Loucy (cell line): Measurements from ENCODE around the gene VPS37B.

ENCODE experiments used
- CTCF ChIP-seq: fragments of 200-600 bp; sonication (generic); conservative IDR thresholded peaks from 2 replicates; pipeline ENCODE4 v1.5.1; 2014; ENCODE audit warnings: mild to moderate bottlenecking, antibody characterized with exemption, low read length
- EZH2phosphoT487 ChIP-seq: fragments of 200-600 bp; IDR thresholded peaks from 2 replicates; pipeline ENCODE4 v1.6.1; 2018; ENCODE audit warnings: antibody characterized with exemption, mild to moderate bottlenecking, moderate library complexity, borderline replicate concordance

GRCh38 chr12:122846622-122847515 is 49.1 kb downstream of the VPS37B start:
- no peak for TF ChIP-seq CTCF
- no peak for TF ChIP-seq EZH2phosphoT487
